GM04504 (cell line): ENCODE measurements around the gene TAF1C.
"Not testable (repeated sequence)": the region's sequence is repeated elsewhere in the genome, so short reads cannot be mapped to it uniquely, and the experiment has no call there.

ENCODE experiments used
- DNase-seq: peaks from one replicate; pipeline ENCODE4 v3.0.0-alpha.2; 2012; ENCODE audit warnings: low read depth

The TAF1C gene

GRCh38 chr16:84207879-84208278 is 21.0 kb upstream of the TAF1C start:
- no peak for DNase-seq

GRCh38 chr16:84207251-84207650 is 20.4 kb upstream of the TAF1C start:
- no peak for DNase-seq

- no peak for DNase-seq
Observed at GRCh38 chr16:84205976-84206691, 19.3 kb upstream of the TAF1C start.

DNA sequence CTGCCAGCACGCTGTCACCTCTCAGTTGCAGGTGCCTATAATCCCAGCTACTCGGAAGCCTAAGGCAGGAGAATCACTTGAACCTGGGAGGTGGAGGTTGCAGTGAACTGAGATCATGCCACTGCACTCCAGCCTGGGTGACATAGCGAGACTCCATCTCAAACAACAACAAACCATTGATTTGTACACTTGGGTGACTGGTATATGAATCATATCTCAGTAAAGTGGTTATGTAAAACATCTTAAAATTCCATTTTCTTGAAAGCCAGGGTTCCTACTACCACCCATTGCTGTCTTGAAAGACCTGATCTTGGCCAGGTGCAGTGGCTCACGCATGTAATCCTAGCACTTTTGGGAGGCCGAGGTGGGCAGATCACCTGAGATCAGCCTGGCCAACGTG is 18.3 kb upstream of the TAF1C start:
- DNase-seq, result not testable (repeated sequence)

- not testable (repeated sequence) for DNase-seq
Observed at GRCh38 chr16:84204551-84204950, 17.7 kb upstream of the TAF1C start.

DNA sequence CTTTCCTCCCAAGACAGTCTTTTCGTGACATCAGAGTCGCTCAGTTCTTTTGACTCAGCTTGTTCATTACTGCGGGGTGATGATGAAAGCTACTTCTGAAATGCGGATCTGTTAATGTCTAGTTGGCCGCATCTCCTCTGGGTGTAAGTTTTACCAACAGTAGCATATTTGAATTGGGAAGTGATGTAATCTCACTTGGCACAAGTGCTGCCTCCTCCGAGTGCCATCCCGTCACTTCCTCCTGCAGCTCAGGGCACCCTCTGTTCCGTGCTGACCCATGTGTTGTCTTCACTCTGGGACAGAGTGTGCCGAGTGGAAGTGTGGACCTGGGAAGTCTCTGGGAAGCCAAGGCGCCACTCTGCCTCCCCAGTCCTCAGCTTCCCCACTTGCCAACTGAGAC is 13.0 kb upstream of the TAF1C start:
- DNase-seq, result no peak

DNA sequence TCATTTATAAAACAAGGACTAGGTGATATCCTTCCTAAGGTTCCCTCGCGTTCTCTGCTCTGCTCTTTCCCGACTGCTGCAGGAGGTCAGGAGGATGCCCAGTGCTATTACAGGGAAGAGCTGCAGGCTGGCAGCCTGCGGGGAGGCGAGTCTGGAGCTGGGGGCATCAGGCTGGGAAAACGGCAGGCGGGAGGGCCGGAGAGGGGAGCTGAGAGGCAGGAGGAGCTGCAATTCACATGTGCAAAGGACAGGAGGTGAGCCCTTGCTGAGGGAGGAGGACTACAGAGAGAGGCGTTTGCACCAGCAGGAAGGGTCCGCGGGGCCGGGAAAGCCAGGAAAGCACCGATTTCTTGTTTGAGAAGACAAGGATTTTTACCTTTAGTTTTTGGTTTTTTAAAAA is 12.2 kb upstream of the TAF1C start:
- no peak for DNase-seq

DNA sequence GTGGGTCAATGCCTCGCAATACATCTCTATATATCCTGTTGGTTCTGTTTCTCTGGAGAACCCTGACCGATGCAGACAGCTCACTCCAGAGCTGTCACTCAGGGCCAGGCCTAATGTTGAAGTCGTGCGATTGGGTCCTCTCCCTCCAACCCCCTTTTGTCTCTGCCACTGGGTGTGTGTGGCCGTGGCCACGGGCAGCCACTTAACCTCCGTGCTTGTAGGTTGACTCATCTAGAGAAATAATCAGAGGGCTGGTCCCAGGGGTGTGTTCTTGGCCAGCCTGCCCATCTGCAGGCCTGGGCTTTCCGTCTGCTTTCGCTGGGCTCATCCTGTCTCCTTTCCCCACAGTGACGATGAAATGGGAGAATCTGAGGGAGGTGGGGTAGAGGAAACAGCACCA is 11.5 kb upstream of the TAF1C start:
- no peak for DNase-seq

- DNase-seq, result no peak
Observed at GRCh38 chr16:84197466-84198128, 10.7 kb upstream of the TAF1C start.

DNA sequence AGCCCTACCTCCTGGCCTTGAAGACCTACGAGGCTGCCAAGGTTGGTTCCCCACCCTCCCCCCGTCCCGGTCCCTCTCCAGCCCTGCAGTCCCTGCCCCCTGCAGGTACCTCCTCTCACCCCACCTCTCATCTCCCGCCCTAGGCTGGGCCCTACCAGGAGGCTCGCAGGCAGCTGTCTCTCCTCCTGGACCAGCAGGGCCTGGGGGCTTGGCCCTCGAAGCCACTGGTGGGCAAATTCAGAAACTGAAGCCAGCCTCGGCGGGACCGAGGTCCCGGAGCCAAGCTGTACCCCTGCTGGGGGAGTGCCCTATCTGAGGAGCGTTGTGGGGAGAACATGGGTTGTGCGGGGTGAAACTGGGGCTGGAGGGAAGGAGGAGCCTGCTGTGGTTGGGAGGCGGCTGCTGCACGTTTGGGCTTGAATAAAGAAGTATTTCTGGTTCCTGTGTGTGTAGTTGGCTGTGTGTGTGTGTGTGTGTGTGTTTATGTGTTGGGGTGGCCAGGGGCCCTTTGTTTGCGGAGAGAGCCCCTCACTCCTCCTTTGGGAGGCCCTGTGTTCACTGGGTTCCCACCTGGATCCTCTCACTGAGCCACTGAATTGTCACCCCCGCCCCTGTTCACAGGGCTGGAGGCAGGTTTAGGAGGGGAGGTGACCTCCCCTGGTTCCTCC is 10.0 kb upstream of the TAF1C start:
- DNase-seq, result no peak

DNA sequence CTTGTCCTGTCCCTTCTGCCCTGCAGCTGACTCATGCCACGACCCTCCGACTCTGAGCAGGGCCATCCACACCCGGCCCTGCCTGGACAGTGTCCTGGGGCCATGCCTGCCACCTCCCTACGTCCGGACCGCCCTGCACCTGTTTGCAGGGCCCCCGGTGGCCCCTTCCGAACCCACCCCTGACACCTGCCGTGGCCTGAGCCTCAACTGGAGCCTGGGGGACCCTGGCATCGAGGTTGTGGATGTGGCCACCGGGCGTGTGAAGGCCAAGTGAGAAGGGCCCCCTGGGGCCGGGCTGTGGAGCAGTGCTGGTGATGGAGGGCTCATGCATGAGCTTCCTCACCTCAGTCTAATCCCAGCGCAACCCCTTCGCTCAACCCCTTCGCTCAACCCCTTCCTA is 9.2 kb upstream of the TAF1C start:
- DNase-seq, result no peak

DNA sequence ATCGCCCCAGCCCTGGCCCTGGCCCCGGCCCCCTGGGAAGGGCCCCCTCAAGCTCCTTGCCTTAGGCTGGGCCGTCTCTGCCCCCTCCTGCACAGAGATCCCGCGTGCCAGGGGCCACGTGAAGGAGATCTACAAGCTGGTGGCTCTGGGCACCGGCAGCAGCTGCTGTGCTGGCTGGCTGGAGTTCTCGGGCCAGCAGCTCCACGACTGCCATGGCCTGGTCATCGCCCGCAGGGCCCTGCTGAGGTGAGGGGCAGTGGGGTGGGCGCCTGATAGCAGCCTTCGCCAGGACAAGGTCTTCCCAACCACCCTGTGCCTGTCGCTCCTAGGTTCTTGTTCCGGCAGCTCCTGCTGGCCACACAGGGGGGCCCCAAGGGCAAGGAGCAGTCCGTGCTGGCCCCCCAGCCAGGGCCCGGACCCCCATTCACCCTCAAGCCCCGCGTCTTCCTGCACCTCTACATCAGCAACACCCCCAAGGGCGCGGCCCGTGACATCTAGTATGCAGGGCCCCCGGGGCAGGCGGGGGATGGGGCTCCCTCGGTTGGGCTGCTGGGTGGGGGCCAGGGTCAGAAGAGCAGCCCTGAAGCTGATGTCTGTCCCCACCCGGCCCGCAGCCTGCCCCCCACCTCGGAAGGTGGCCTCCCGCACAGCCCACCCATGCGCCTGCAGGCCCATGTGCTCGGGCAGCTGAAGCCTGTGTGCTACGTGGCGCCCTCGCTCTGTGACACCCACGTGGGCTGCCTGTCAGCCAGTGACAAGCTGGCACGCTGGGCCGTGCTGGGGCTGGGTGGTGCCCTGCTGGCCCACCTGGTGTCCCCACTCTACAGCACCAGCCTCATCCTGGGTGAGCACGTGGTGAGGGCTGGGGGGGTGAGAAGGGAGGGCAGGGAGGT is 8.6 kb upstream of the TAF1C start:
- no peak for DNase-seq

DNA sequence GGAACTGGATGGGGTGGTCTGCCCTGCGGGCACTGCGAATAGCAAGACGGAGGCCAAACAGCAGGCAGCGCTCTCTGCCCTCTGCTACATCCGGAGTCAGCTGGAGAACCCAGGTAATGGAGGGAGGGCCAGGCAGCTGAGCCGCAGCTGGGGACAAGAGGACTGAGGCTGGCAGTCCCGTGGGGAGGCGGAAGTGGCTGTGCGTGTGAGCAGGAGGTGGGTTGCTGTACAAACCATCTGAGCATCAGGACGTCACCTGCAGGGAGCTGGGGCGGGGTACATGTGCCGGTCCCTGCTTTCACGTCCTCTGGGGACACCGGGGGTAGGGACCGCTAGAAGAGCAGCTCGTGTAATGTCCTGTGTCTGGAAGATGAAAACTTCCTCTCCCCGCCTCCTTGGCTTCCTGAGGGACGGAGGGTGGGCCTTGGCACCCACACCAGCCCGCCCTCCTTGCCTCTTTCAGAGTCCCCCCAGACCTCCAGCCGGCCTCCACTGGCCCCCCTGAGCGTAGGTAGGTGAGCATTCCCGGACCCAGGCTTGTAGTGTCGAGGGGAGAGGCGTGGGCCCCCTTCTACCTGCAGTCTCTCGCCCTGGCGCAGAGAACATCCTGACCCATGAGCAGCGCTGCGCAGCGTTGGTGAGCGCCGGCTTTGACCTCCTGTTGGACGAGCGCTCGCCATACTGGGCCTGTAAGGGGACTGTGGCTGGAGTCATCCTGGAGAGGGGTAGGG is 7.8 kb upstream of the TAF1C start:
- no peak for DNase-seq

DNA sequence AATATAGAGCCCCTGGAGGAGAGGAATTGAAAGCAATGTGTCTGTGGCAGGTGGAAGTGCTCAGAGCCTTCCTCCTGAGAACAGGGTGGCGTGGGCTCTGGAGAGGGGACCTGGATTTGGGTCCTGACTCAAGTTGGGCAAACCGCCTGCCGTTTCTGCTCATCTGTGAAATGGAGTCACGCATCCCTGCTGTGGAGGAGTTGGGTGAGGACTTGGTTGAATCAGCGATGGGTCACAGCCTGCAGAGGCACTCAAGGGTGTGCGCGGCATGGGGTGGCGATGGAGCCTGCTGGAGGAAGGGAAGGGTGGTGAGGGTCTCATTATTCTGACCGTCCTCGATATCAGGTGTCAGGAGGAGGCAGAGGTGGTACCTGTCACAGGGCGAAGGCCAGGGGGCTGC is 7.2 kb upstream of the TAF1C start:
- no peak for DNase-seq

DNA sequence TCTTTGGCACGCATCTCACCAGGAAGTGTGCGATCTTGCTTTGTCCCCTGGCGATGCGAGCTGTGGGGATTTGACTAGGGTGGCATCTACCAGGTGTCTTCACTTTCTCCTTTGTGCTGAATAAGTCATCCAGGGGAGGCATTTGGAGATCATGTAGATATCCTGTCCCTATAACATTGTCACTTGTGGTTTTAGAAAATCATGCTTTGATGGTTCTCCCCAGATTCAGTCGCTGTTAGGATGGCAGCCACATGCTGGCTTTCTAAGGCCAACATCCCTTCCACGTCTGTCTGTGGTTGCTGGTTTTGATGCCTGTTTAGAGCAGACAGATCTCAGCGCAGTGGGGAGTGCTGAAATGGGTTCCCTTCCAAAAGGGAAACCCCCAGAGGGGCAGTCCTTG is 6.6 kb upstream of the TAF1C start:
- no peak for DNase-seq

GRCh38 chr16:84191466-84191865 is 4.6 kb upstream of the TAF1C start:
- no peak for DNase-seq

GRCh38 chr16:84190731-84191388 is 4.0 kb upstream of the TAF1C start, which contains the start of gene ADAD2:
Gene ADAD2, plus strand, starts transcription at chr16:84191157. Its CDS starts 74 bp downstream, at chr16:84191231.
- no peak for DNase-seq

- DNase-seq, result no peak
Observed at GRCh38 chr16:84184775-84185174, 2.1 kb downstream of the TAF1C start.

GRCh38 chr16:84183911-84184591 is 2.8 kb downstream of the TAF1C start:
- no peak for DNase-seq

DNA sequence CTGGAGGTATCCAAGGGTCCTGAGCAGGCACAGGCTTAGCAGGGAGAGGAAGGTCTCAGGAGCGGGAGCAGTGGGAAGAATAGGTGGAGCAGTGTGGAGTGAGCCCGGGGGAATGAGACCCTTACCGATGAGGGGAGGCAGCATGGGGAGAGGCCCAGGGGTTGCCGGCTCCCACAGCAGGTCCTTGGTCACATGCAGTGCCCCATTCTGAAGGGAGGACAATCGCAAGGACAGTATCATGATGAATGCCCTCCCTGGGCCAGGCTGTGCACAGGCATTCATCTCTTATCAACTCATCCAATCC is 3.3 kb downstream of the TAF1C start:
- DNase-seq, result no peak
